Ishikawa (cell line): Measurements from ENCODE around the gene AUTS2.

ENCODE experiments used
- EP300 ChIP-seq: IDR thresholded peaks from 2 replicates; pipeline ENCODE4 v1.6.1; 2012; ENCODE audit warnings: borderline replicate concordance
- MAX ChIP-seq: IDR thresholded peaks from 2 replicates; pipeline ENCODE4 v1.6.1; 2012
- RAD21 ChIP-seq: IDR thresholded peaks from 2 replicates; pipeline ENCODE4 v1.6.1; 2012; ENCODE audit warnings: low read depth
- USF1 ChIP-seq: IDR thresholded peaks from 2 replicates; pipeline ENCODE4 v1.6.1; 2012
- ZBTB7A ChIP-seq: IDR thresholded peaks from 2 replicates; pipeline ENCODE4 v1.6.1; 2012; ENCODE audit warnings: low read depth

DNA sequence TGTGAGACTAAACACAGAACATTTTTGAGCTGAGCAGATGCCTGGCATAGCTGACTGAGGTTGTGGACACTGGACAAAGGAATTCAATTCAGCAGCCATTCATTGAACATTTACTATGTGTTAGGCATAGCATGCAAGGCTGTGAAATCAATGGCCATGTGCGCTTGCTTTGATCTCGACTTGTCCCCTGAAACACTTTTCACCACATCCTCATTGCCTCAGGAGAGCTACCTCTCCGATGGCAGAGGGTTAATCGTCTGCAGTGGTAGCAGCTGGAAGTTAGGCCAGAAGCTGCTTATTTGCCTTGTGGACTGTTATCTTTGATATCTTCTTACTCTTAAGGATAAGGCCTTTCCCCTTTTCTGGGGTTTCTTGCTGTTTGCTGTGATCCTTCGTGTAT lies 297.8 kb downstream of the AUTS2 start:
- TF ChIP-seq EP300 (no peak), ZBTB7A (no peak), USF1 (no peak), RAD21 (no peak), MAX (no peak)
